ENCODE data around the gene PACSIN1.

Gene PACSIN1

DNA sequence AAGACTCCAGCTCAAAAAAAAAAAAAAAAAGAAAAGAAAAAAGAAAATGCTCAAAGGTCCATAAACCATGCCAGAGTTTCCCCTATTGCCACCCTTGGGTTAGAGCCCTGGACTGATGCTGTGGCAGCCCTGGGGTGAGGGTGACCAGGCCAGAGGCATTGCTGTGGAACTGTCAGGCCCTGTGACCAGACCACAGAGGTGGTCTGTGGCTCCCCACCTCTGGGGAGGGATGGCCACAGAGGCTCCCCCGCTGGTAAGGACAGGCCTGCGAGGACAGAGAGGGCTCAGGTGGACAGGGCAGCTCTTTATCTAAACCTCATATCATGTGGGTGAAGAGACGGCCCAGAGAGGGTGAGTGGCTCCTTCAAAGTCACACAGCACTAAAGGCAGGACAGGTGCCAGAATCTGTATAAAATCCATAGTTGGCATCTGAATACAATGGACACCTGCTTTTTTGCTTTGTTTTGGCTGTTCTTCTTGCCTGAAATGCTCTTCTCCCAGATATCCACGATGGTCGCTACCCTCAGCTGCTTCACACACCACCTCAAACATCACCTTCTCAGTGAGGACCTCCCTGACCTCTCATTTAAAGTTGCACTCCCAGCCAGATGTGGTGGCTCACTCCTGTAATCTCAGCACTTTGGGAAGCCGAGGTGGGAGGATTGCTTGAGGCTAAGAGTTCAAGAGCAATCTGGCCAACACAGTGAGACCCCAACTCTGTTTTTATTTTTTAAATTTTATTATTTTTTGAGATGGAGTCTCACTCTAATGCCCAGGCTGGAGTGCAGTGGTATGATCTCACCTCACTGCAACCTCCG, 112.8 kb downstream of the PACSIN1 start:
- no peak for DNase-seq (ENCODE audit: extremely low read depth, low read depth)
- TF ChIP-seq, protein P1, sequence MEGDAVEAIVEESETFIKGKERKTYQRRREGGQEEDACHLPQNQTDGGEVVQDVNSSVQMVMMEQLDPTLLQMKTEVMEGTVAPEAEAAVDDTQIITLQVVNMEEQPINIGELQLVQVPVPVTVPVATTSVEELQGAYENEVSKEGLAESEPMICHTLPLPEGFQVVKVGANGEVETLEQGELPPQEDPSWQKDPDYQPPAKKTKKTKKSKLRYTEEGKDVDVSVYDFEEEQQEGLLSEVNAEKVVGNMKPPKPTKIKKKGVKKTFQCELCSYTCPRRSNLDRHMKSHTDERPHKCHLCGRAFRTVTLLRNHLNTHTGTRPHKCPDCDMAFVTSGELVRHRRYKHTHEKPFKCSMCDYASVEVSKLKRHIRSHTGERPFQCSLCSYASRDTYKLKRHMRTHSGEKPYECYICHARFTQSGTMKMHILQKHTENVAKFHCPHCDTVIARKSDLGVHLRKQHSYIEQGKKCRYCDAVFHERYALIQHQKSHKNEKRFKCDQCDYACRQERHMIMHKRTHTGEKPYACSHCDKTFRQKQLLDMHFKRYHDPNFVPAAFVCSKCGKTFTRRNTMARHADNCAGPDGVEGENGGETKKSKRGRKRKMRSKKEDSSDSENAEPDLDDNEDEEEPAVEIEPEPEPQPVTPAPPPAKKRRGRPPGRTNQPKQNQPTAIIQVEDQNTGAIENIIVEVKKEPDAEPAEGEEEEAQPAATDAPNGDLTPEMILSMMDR (IDR thresholded peaks at IDR 0.05; ENCODE audit: low read depth, low read length) = no peak

DNA sequence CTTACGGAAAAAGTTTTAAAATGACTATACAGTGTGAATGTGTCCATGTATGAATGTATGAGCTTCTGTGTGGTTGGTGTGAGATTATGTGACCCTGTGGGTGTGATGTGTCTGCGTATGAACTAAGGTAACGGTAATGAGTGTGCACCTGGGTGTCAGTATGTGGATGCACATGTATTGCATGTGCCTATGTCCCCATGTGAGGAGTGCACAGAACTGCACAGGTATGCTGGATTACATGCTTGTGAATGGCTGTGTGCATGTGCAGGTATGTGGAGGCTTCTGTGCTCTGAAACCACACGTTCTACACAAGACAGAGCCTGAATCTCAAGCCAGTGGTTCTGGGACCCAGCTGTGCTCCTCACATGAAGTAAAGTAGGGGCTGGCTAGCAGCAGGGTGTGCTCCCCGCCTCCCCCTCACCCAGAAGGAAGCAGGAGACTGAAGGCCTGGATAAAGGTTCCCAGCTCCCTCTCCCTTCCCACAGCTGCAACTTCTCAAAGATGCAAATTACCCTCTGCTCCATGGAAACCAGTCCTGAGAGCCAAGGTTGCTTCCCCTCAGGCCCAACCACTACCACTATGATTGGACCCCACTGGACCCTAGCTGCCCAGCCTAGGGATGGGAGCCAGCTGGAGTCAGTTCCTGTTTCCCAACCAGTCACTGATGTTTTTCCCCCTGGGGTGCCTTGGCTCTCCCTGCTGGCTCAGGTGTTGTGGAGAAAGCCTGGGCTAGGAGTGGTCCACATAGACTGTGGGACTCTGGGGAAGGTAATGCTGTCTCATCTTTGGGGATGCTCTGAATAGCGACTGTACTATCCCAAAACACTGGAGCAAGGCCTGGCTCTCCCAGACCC, 115.1 kb downstream of the PACSIN1 start:
- DNase-seq (ENCODE audit: extremely low read depth, low read depth) = no peak
- TF ChIP-seq, protein P1 (IDR thresholded peaks at IDR 0.05; ENCODE audit: low read depth, low read length) = no peak

DNA sequence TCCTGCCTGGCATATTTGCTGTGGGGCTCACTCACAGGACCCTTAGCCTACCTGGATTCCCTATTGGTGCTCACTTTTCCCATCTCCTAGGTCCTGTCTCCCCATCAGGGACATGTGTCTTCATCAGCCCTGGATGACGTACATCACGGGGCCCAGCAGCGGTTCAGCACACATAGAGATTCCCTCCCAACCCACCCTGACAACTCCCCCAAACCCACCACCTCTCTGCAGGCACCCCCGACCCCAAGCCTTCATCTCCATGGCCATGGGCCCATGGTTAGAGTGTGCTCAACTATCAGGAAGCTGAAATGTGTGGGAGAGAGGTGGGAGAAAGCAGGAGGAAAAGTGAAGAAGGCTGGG, 115.7 kb downstream of the PACSIN1 start:
- TF ChIP-seq, protein P1 (IDR thresholded peaks at IDR 0.05; ENCODE audit: low read depth, low read length) = no peak
- no peak for DNase-seq (ENCODE audit: extremely low read depth, low read depth)

DNA sequence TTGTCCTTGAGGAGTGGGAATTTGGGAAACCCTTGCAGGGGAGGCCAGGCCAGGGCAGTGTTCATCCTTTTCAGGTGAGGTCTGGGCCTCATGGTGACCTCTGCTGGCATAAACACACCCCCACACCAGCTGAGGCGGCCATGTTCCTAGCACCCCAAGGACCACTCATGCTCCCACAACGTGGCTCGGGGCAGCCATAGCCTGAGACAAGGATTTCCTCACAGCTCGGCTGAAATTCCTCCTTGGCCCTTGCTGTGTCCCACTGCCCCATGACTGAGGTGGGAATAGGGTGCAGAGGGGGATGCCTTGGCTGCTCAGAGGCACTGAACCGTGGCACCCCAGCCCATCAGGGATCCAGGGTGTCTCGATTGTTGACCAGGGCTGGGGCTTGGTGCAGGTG, 117.6 kb downstream of the PACSIN1 start:
- TF ChIP-seq, protein P1 (IDR thresholded peaks at IDR 0.05; ENCODE audit: low read depth, low read length) = peak; percentile 26
- DNase-seq (ENCODE audit: extremely low read depth, low read depth) = no peak

DNA sequence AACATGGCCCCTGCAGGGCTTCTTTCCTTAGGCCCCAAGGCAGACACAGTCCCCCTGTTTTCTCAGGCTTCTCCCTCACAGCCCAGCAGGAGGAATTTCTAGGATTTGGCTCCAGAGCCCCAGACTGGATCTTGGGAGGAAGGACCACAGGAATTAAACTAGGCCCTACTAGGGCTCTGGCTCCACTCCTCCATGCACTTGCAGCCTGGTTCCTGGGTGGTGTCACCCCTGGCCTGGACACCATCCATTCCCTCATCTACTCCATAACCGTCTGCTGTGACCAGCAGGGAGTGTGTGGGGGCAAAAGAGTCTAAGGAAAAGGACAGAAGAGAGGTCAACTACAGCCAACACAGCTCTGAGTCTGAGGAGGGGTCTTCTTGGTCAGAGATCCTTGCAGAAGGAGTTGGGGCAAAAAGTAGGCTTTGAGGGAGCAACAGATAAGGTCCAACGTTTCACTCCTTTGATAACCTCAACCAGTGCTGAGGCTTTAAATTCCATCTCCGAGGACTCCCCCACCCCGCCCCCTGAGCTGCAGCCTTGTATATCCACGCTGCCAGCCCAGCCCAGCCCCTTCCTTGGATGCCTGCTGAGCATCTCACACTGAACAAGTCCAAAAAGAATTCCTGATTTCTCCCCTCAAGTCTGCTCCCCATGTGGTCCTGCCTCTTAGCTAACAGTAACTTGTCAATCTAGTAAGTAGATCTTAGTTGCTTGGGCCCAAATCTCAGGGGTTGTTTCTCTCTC, 118.2 kb downstream of the PACSIN1 start:
- TF ChIP-seq, protein P1 (IDR thresholded peaks at IDR 0.05; ENCODE audit: low read depth, low read length) = no peak
- DNase-seq (ENCODE audit: extremely low read depth, low read depth) = no peak

DNA sequence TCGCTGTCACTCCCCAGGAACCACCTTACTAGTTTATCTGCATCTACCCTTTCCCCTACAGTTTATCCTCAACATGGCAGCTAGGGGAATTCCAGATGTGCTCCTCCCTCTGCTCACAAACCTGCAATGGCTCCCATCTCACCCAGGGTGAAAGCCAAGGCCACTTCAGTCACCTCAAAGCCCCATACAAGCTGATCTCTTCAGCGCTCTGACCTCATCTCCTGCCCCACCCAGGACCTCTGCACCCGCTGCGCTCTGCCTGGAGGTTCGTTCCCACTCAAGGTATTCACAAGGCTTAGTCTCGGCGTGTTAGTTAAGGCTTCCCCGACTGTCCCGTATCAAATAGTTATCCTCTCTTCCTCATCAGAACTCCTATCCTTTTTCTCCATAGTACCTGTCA, 118.8 kb downstream of the PACSIN1 start:
- DNase-seq (ENCODE audit: extremely low read depth, low read depth) = no peak
- TF ChIP-seq, protein P1 (IDR thresholded peaks at IDR 0.05; ENCODE audit: low read depth, low read length) = no peak

Data from AG09319 (cell line).